ENCODE results near the gene DUSP3. TPM values are rescaled to one million over a fixed set of nuclear protein-coding genes. Genes with fewer than 3 reads are reported as not detected.
A peak's percentile ranks its signal among the peaks of the same experiment; 100 is the strongest.

Gene DUSP3
- total and polyA plus RNA-seq, 8 donors = 30.9 to 105 (median 34.5) TPM

GRCh38 chr17:43816336-43817320 is 37.9 kb upstream of the DUSP3 start:
- DNase-seq = no peak
- Histone ChIP-seq H3K36me3 (peaks cover 0 to 56% of the 10 kb centered on the region in 2 donors), H3K4me3 (no peak overlapping the region), H3K9me3 (no peaks in the 10 kb centered on the region), H3K27ac (no peak overlapping the region), H3K4me1 (peaks cover 5 to 8% of the 10 kb centered on the region in 2 donors), H3K27me3 (no peaks in the 10 kb centered on the region)
- no peak for ATAC-seq
- TF ChIP-seq CTCF (IDR thresholded peaks at IDR 0.05) = no peak
- intact Hi-C loops (cut with DNase I) = no loop called here

GRCh38 chr17:43814714-43815113 is 35.9 kb upstream of the DUSP3 start:
- Histone ChIP-seq H3K27ac (no peak overlapping the region), H3K4me3 (no peak overlapping the region), H3K27me3 (no peaks in the 10 kb centered on the region), H3K36me3 (peaks cover 0 to 66% of the 10 kb centered on the region in 2 donors), H3K4me1 (peaks cover 5 to 8% of the 10 kb centered on the region in 2 donors), H3K9me3 (no peaks in the 10 kb centered on the region)
- TF ChIP-seq CTCF (IDR thresholded peaks at IDR 0.05) = no peak
- no peak for DNase-seq
- intact Hi-C loops (cut with DNase I) = no loop called here
- ATAC-seq = peak; percentile 64

GRCh38 chr17:43814026-43814425 is 35.2 kb upstream of the DUSP3 start:
- Histone ChIP-seq H3K9me3 (no peaks in the 10 kb centered on the region), H3K27me3 (no peaks in the 10 kb centered on the region)
- intact Hi-C loops (cut with DNase I) = no loop called here

GRCh38 chr17:43813386-43813785 is 34.6 kb upstream of the DUSP3 start:
- H3K4me3 ChIP-seq = no peak overlapping the region
- peaks cover 5 to 8% of the 10 kb centered on the region in 2 donors for H3K4me1 ChIP-seq
- H3K36me3 ChIP-seq = peaks cover 0 to 64% of the 10 kb centered on the region in 2 donors
- no peak for DNase-seq
- ATAC-seq = no peak
- no peaks in the 10 kb centered on the region for H3K27me3 ChIP-seq
- H3K9me3 ChIP-seq = no peaks in the 10 kb centered on the region
- no peak overlapping the region for H3K27ac ChIP-seq
- intact Hi-C loops (cut with DNase I) = no loop called here
- no peak for TF ChIP-seq CTCF (IDR thresholded peaks at IDR 0.05)

More at GRCh38 chr17:43814026-43814425, 35.2 kb upstream of the DUSP3 start:
- TF ChIP-seq CTCF (IDR thresholded peaks at IDR 0.05) = no peak
- Histone ChIP-seq H3K36me3 (peaks cover 0 to 70% of the 10 kb centered on the region in 2 donors), H3K4me1 (peaks cover 5 to 8% of the 10 kb centered on the region in 2 donors), H3K4me3 (no peak overlapping the region), H3K27ac (no peak overlapping the region)
- no peak for DNase-seq
- no peak for ATAC-seq
